ENCODE measurements around the gene MIDN.

Gene MIDN

GRCh38 chr19:1233115-1233667, 15.2 kb upstream of the MIDN start:
- DNase-seq: no peak

DNA sequence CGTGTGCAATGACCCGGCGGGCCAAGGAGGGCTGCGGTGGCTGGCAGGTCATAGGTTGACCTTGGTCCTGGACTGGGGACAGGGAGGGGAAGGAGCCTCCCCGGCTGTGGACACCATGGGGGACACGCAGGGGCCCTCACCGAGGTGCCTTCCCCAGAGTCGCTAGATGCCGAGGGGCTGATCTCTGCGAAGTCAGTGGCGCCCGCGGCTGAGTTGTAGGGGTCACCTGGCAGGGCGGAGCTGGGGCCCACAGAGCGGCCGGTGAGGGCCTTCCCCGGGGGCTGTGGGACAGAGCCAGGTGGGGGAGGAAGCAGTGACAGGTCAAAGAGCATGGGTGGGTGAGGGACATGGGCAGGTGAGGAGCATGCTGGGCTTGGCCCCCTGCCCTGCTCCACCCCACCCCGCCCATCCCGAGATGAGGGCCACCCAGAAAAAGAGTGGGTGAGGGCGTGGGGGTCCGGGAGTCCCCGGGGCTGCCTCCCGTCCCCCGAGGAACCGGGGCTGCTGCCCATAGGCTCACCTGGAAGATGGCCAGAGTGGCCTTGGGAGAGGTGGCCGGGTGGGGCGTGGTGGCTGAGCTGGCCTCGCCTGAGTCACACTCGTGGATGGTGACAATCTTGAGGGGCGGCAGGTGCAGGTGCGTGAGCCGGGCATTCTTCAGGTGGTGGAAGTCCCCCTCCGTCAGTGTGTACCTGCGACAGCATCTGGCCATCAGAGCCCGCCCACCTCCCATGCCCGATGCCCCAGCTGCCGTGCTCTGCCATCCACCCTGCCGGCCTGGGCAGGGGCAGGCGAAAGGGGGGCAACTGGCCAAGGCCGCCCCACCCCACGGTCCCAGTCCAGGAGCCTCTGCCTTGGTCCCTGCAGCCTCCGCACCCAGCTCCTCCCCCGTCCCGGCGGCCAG, 14.1 kb upstream of the MIDN start:
- no peak for DNase-seq

DNA sequence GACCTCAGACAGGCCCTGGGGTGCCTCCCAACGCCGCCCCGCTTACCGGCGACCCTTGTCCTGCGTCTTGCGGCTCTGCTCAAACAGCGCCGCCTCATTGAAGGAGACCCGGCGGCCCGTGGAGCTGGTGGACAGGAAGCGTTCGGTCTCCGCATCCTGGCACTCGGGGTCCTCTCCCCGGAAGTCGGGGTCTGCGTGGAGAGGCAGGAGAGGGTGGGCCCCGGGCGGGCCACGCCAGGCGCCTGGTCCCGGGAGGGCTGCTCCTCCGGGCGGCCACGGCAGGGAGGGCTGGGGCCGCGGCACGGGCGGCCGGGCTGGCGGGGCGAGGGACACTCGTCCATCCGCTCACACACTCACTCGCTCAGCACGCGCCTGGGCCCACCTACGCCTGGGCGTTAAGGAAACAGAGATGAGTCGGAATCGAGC, 13.4 kb upstream of the MIDN start:
- DNase-seq: no peak

- no peak for DNase-seq
These were observed 12.5 kb upstream of the MIDN start for GRCh38 chr19:1235625-1236538.

DNA sequence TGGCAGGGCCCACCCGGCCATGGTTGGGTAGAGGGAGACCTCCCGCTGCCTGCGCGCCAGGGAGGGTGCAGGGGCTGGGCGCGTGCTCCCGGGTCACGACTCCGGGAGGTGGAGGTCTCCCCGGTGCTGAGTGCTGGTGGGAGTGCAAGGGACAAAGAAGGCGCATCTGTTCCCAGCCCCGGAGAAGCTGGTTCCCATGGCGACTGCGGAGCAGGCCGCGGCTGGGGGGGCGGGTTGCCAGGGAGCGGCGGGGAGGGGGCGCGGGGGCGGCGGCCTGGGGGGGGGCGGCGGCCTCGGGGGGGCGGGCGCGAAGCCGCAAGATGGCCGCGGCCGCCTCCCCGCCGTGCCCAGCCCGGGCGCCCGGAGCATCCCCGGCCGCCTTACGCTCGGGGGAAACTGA, 11.8 kb upstream of the MIDN start:
- no peak for DNase-seq

- DNase-seq: no peak
These were observed 11.2 kb upstream of the MIDN start for GRCh38 chr19:1237027-1237659.

DNA sequence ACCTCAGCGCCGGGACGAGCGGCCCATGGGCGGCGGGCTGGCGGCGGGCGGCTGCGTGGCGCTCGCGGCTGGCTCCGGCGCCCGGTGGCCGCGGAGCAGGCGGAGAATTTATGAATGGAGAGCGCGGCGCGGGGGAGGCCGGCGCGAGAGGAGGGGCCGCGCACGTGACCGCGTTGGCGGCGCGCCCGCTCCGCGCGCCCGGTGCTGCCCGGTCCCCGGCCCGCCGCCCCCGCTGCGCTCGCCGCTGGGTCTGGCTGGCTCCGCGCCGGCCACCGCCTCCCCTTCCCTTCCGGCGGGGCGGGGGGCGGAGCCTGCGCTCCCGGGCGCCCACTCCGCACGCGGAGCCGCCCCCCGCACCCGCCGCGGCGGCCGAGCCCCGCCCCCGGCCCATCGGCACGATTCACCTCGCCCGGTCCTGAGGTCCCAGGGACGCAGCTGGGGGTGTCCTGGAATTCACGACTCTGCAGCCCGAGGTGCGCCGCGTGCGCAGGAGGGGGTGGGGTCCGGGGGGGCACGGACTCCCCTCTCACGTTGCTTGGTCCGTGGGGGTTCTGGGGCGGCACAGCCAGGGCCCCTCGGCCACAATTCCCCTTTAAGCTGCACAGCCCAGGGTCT, 10.5 kb upstream of the MIDN start, which contains the start of gene CBARP:
TSS of gene CBARP (minus strand) at position 252 of the 615 bp plus-strand sequence. CDS start 1,905 bp downstream, outside the sequence.
- peak in 1 of 2 experiments; percentile 47 for DNase-seq

DNA sequence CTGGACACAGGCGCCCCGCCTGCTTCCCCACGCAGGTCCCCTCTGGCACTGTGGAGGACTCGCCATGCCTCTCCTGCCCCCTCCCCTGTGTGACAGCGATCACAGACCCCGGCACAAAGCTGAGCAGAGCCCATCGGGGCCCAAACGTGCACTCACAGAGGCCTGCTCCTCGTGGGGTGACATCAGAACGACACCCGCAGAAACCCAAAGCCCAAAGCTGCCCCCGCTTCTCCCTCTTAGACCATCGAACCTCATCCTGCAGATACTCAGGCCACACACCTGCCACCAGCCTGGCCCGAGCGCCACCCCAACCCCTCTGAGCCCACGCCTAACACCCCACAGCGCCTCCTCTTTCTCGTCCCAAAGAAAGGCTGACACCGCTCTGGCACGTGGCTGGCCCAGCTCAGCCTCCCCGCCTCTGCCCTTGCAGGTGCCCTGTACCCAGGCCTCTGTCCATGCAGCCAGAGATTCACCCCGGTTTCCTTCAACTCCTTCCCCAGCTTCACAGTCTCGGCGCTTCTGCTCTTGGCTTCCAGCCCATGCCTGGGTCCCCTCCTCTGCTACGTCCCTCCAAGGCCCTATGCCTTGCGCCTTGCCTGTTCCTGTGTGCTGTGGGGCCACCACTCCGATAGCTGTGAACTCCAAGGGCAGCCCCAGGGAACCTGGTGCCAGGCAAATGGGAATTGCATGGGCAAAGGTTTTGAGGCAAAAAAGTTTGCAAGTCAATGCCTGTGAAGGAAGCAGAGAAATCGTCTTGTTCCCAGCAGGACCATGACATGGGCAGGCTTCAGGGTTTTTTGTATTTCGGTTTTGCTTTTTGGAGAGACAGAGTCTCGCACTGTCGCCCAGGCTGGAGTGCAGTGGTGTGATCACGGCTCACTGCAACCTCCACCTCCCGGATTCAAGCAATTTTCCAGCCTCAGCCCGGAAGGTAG, 9.7 kb upstream of the MIDN start:
- DNase-seq: no peak

DNA sequence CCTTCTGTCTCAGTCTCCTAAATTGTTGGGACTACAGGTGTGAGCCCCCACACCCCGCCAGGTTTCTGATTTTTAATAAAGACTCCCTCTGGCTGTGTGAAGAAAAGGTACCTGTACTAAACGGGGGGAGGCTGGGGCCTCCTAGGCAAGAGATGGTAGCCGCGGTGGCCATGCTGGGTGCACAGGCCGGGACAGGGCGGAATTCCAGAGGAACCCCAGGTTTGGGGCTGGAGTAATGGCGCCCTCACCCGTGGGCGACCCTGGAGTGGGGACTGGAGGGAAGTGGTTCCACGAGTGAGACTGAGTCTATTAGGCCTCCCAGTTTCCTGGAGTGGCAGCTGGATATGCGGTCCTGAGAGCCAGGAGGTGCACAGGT, 9.0 kb upstream of the MIDN start:
- DNase-seq: no peak

- peak; percentile 91 to 96 for DNase-seq
These were observed 8.3 kb upstream of the MIDN start for GRCh38 chr19:1239796-1240737.

GRCh38 chr19:1240925-1241324, 7.5 kb upstream of the MIDN start:
- DNase-seq: no peak

- peak; percentile 89 to 91 for DNase-seq
These were observed 6.8 kb upstream of the MIDN start, which contains the start of gene ATP5F1D for GRCh38 chr19:1241417-1242095. ATP5F1D (plus strand) TSS chr19:1241751; CDS start chr19:1241851, 100 bp downstream.

DNA sequence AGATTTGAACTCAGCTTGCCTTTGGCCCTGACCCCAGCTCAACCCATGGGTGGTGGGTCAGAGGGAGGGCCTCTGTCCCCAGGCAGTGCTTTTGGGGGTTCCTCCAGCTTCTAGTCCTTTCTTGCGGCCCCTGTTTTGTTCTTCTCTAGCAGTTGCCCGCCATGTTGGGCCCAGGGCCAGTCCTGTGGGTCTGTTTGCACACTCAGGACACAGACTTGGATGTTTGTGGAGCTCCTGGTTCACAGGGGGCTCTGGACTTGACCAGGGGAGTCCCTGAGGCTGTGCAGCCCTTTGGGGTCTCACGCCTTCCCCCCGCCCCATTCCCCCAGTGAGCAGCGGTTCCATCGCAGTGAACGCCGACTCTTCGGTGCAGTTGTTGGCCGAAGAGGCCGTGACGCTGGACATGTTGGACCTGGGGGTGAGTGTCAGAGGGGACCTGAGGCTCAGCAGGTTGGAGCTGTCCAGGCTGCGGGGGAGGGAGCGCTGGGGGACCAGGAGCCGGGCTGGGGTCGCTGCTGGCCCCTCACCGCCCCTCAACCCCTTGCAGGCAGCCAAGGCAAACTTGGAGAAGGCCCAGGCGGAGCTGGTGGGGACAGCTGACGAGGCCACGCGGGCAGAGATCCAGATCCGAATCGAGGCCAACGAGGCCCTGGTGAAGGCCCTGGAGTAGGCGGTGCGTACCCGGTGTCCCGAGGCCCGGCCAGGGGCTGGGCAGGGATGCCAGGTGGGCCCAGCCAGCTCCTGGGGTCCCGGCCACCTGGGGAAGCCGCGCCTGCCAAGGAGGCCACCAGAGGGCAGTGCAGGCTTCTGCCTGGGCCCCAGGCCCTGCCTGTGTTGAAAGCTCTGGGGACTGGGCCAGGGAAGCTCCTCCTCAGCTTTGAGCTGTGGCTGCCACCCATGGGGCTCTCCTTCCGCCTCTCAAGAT, 4.4 kb upstream of the MIDN start:
- peak; percentile 80 to 82 for DNase-seq

DNA sequence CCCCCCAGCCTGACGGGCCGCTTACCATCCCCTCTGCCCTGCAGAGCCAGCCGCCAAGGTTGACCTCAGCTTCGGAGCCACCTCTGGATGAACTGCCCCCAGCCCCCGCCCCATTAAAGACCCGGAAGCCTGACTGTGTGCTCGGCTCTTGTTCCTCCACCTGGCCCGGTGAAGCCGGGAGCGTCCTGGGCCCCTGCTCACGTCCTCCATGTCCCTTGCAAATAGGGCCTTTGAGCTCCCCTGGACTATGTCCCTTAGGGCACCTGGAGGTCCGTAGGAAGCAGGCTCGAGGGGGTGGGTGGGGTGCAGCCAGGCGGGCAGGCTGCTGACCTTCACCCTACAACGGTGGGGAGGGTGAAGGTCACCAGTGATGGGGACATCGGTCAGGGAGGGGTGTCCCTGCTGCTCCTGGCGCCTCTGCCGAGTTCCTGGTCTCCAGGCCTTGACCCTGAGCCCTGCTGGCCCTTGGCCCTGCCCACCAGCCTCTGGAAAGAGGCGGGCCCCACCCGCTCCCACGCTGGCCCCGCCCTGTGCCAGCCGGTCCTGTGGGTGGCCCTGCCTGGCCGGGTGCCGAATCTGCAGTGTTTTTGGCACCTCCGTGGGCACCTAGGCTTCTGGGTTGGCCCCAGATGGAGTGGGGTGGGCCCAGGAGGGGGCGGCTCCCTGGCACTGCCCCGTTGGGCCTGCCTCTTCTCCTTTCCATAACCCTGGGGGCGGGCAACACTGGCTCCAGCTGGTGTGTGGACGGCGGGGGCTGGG, 3.5 kb upstream of the MIDN start:
- DNase-seq: no peak

- DNase-seq: no peak
These were observed 2.7 kb upstream of the MIDN start for GRCh38 chr19:1245494-1246264.
